CD4-positive, alpha-beta T cell treated with Interleukin-6 at 100 ng/mL for 8 hours (primary cell): ENCODE results near the gene MALL.
"Not testable (repeated sequence)": the region's sequence is repeated elsewhere in the genome, so short reads cannot be mapped to it uniquely, and the experiment has no call there.

Experiments used
- DNase-seq: peaks from one replicate; pipeline ENCODE4 v3.0.0-alpha.2; 2020; ENCODE audit warnings: mixed read lengths, low spot score

MALL gene

GRCh38 chr2:110120171-110121051 is 4.8 kb upstream of the MALL start:
- no peak for DNase-seq

- DNase-seq = no peak
Observed at GRCh38 chr2:110116033-110116710, 550 bp upstream of the MALL start.

GRCh38 chr2:110114831-110115255 is 779 bp downstream of the MALL start:
- DNase-seq = no peak

GRCh38 chr2:110113961-110114591 is 1.5 kb downstream of the MALL start:
- no peak for DNase-seq

GRCh38 chr2:110108291-110108690 is 7.3 kb downstream of the MALL start:
- DNase-seq = not testable (repeated sequence)

- DNase-seq = no peak
Observed at GRCh38 chr2:110107092-110108079, 8.2 kb downstream of the MALL start.

GRCh38 chr2:110106642-110107041 is 9.0 kb downstream of the MALL start:
- DNase-seq = no peak

GRCh38 chr2:110105608-110106467 is 9.8 kb downstream of the MALL start:
- no peak for DNase-seq

- no peak for DNase-seq
Observed at GRCh38 chr2:110105183-110105582, 10.4 kb downstream of the MALL start.

GRCh38 chr2:110104025-110104771 is 11.4 kb downstream of the MALL start:
- no peak for DNase-seq

- no peak for DNase-seq
Observed at GRCh38 chr2:110103061-110103961, 12.3 kb downstream of the MALL start.

GRCh38 chr2:110101901-110102803 is 13.5 kb downstream of the MALL start:
- DNase-seq = no peak

- no peak for DNase-seq
Observed at GRCh38 chr2:110101280-110101844, 14.3 kb downstream of the MALL start.

GRCh38 chr2:110100880-110101279 is 14.7 kb downstream of the MALL start:
- not testable (repeated sequence) for DNase-seq

GRCh38 chr2:110100480-110100879 is 15.1 kb downstream of the MALL start:
- no peak for DNase-seq

GRCh38 chr2:110099471-110100225 is 16.0 kb downstream of the MALL start:
- DNase-seq = no peak

GRCh38 chr2:110099038-110099425 is 16.6 kb downstream of the MALL start:
- no peak for DNase-seq
